ENCODE data around the gene LCN2.

DNA sequence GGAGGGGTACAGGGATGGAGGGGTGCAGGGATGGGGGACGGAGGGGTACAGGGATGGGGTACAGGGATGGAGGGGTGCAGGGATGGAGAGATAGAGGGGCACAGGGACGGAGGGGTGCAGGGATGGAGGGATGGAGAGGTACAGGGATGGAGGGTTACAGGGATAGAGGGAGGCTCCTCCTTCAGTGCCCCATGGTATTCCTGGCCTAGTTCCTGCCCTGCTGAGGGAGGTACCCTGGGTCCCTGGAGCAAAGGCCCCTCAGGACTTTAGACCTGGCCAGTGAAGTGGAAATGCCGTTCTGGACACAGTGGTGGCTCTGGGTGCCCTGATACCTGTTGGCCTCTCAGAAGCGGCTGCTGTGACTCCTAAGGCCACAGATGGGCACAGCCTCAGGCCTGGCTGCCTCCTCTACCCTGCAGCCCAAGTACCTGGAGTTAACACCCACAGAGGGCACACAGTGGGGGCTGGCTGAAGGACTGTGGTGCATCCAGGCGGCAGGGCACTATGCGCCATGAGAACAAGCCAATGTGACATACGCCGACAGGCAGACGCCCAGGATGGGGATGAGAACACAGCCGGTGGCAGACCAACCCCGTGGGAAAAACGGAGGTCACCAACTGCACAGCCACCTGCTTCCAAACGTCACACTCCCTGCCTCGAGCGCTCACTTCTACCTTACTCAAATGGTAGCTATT, 30.1 kb upstream of the LCN2 start:
- no peak for TF ChIP-seq CTCF (conservative IDR thresholded peaks at IDR 0.05; ENCODE audit: low read length)
- TF ChIP-seq EZH2phosphoT487 (IDR thresholded peaks at IDR 0.05; ENCODE audit: borderline replicate concordance) = no peak

Measured in Loucy (cell line).